Neural cell (in vitro differentiated cells): ENCODE results near the gene SREBF1. TPM values are rescaled to one million over a fixed set of nuclear protein-coding genes. Genes with fewer than 3 reads are reported as not detected.

Experiments used
- H2AFZ ChIP-seq: fragments of 200-600, 300-800 bp; sonication (generic), shearing (Covaris generic); 2 replicates; pipeline ENCODE4 v1.6.0; 2014; ENCODE audit warnings: low read depth, mild to moderate bottlenecking, antibody characterized with exemption, low read length, moderate library complexity
- H3F3A ChIP-seq: fragments of 200-600 bp; shearing (Covaris generic); 2 replicates; pipeline ENCODE4 v1.6.1; 2016; ENCODE audit warnings: mild to moderate bottlenecking, moderate library complexity, mixed read lengths, antibody characterized with exemption, low read length; ENCODE audit not compliant: insufficient read depth, poor library complexity, severe bottlenecking
- H3K27ac ChIP-seq: fragments of 200-600, 300-800 bp; sonication (generic), shearing (Covaris generic); 2 replicates; pipeline ENCODE4 v1.5.1; 2014; ENCODE audit warnings: mild to moderate bottlenecking, low read length, moderate library complexity
- H3K27me3 ChIP-seq: fragments of 300-800, 200-600 bp; sonication (generic), shearing (Covaris generic); 2 replicates; pipeline ENCODE4 v1.6.0; 2014; ENCODE audit warnings: mild to moderate bottlenecking, low read depth, low read length, moderate library complexity; ENCODE audit not compliant: insufficient read depth
- H3K36me3 ChIP-seq: fragments of 300-800, 200-600 bp; sonication (generic), shearing (Covaris generic); 2 replicates; pipeline ENCODE4 v1.5.1; 2014; ENCODE audit warnings: mild to moderate bottlenecking, antibody characterized with exemption, low read length, moderate library complexity; ENCODE audit not compliant: insufficient read depth
- H3K4me2 ChIP-seq: fragments of 300-800, 200-600 bp; sonication (generic), shearing (Covaris generic); 2 replicates; pipeline ENCODE4 v1.6.0; 2014; ENCODE audit warnings: mild to moderate bottlenecking, low read length
- H3K4me3 ChIP-seq: fragments of 300-800, 200-600 bp; sonication (generic), shearing (Covaris generic); 2 replicates; pipeline ENCODE4 v1.5.1; 2014; ENCODE audit warnings: mild to moderate bottlenecking, low read length, moderate library complexity
- H3K79me2 ChIP-seq: fragments of 200-600 bp; shearing (Covaris generic); replicated peaks from 2 replicates; pipeline ENCODE4 v1.6.0; 2014; ENCODE audit warnings: mild to moderate bottlenecking, low read length, moderate library complexity; ENCODE audit not compliant: insufficient read depth
- H3K9ac ChIP-seq: fragments of 300-800, 200-600 bp; sonication (generic), shearing (Covaris generic); 2 replicates; pipeline ENCODE4 v1.6.1; 2016; ENCODE audit warnings: mild to moderate bottlenecking, low read length, mixed read lengths
- H3K9me2 ChIP-seq: fragments of 200-600 bp; shearing (Covaris generic); 2 replicates; pipeline ENCODE4 v1.6.1; 2016; ENCODE audit warnings: mild to moderate bottlenecking, low read length, mixed read lengths; ENCODE audit not compliant: insufficient read depth
- H3K9me3 ChIP-seq: fragments of 200-600, 300-800 bp; sonication (generic), shearing (Covaris generic); 2 replicates; pipeline ENCODE4 v1.6.1; 2016; ENCODE audit warnings: mild to moderate bottlenecking, mixed run types, low read length, moderate library complexity, mixed read lengths
- H4K20me1 ChIP-seq: fragments of 200-600 bp; shearing (Covaris generic); 2 replicates; pipeline ENCODE4 v1.6.1; 2016; ENCODE audit warnings: mild to moderate bottlenecking, mixed run types; ENCODE audit not compliant: insufficient read depth
- CTCF ChIP-seq: fragments of 450-650 bp; IDR thresholded peaks from 2 replicates; pipeline ENCODE4 v1.5.1; 2014; ENCODE audit warnings: antibody characterized with exemption, mild to moderate bottlenecking, moderate library complexity; ENCODE audit not compliant: poor library complexity, severe bottlenecking
- EP300 ChIP-seq: fragments of 450-650 bp; conservative IDR thresholded peaks from 2 replicates; pipeline ENCODE4 v1.6.1; 2014; ENCODE audit warnings: antibody characterized with exemption, mild to moderate bottlenecking, moderate library complexity; ENCODE audit not compliant: poor library complexity, severe bottlenecking
- EZH2 ChIP-seq: fragments of 200-600, 300-800 bp; shearing (Covaris generic), sonication (generic); IDR thresholded peaks from 2 replicates; pipeline ENCODE4 v1.6.1; 2014; ENCODE audit warnings: antibody characterized with exemption, low read length, borderline replicate concordance, mild to moderate bottlenecking; ENCODE audit not compliant: insufficient read depth, poor library complexity, severe bottlenecking
- MXI1 ChIP-seq: fragments of 450-650 bp; conservative IDR thresholded peaks from 2 replicates; pipeline ENCODE4 v1.6.1; 2014; ENCODE audit warnings: antibody characterized with exemption, mild to moderate bottlenecking; ENCODE audit not compliant: poor library complexity, severe bottlenecking
- POLR2AphosphoS5 ChIP-seq: IDR thresholded peaks from 2 replicates; pipeline ENCODE4 v1.6.1; 2012
- RAD21 ChIP-seq: fragments of 450-650 bp; conservative IDR thresholded peaks from 2 replicates; pipeline ENCODE4 v1.6.1; 2014; ENCODE audit warnings: antibody characterized with exemption, mild to moderate bottlenecking, moderate library complexity
- REST ChIP-seq: IDR thresholded peaks from 2 replicates; pipeline ENCODE4 v1.6.1; 2012; ENCODE audit warnings: borderline replicate concordance
- SMC3 ChIP-seq: fragments of 450-650 bp; conservative IDR thresholded peaks from 2 replicates; pipeline ENCODE4 v1.6.1; 2014; ENCODE audit warnings: antibody characterized with exemption, mild to moderate bottlenecking, moderate library complexity; ENCODE audit not compliant: poor library complexity
- TAF1 ChIP-seq: IDR thresholded peaks from 2 replicates; pipeline ENCODE4 v1.6.1; 2012; ENCODE audit warnings: low read depth
- polyA plus RNA-seq: library from polyadenylated mRNA; depleted of rRNA; stranded (reverse); fragments of >200 nt; gene quantifications from 2 replicates; pipeline ENCODE4 v1.2.3, GENCODE V29; 2014

SREBF1 gene
- polyA plus RNA-seq, 1 donor from 2014 or later: 22.5 TPM

GRCh38 chr17:17851103-17852002 is 14.6 kb upstream of the SREBF1 start:
- Histone ChIP-seq H3F3A (no peaks in the 10 kb centered on the region), H3K27me3 (no peaks in the 10 kb centered on the region), H3K9ac (no peak overlapping the region), H3K9me2 (no peaks in the 10 kb centered on the region), H3K79me2 (no peaks in the 10 kb centered on the region), H3K36me3 (no peaks in the 10 kb centered on the region), H3K4me2 (no peak overlapping the region), H3K4me3 (no peak overlapping the region), H4K20me1 (no peaks in the 10 kb centered on the region), H3K9me3 (no peaks in the 10 kb centered on the region), H3K27ac (no peak overlapping the region), H2AFZ (no peak overlapping the region)
- TF ChIP-seq POLR2AphosphoS5 (no peak), SMC3 (no peak), EP300 (no peak), TAF1 (no peak), REST (no peak), RAD21 (no peak), EZH2 (no peak), CTCF (no peak), MXI1 (no peak)

GRCh38 chr17:17849845-17850373 is 13.1 kb upstream of the SREBF1 start:
- no peak overlapping the region for H2AFZ ChIP-seq
- no peak overlapping the region for H3K27ac ChIP-seq

More at GRCh38 chr17:17849845-17850373, 13.1 kb upstream of the SREBF1 start:
- H3K4me2 ChIP-seq: no peak overlapping the region
- no peaks in the 10 kb centered on the region for H3F3A ChIP-seq
- H4K20me1 ChIP-seq: no peaks in the 10 kb centered on the region
- no peak overlapping the region for H3K4me3 ChIP-seq
- TF ChIP-seq CTCF (no peak), RAD21 (no peak), EP300 (no peak), SMC3 (no peak), POLR2AphosphoS5 (no peak), EZH2 (no peak), TAF1 (no peak), REST (no peak), MXI1 (no peak)
- no peaks in the 10 kb centered on the region for H3K79me2 ChIP-seq
- H3K9me3 ChIP-seq: no peaks in the 10 kb centered on the region
- H3K9me2 ChIP-seq: no peaks in the 10 kb centered on the region
- no peak overlapping the region for H3K9ac ChIP-seq
- no peaks in the 10 kb centered on the region for H3K36me3 ChIP-seq
- H3K27me3 ChIP-seq: no peaks in the 10 kb centered on the region
